Amniotic stem cell (primary cell): Measurements from ENCODE around the gene MOB2.

Source experiments
- DNase-seq: peaks from one replicate; lab custom pipeline; 2025; lab: John Stamatoyannopoulos, UW

The MOB2 gene

GRCh38 chr11:1486054-1486825 is at the start of gene MOB2:
Gene MOB2, minus strand, starts transcription at chr11:1486779. Its CDS starts 223 bp downstream, at chr11:1486556.
- no peak for DNase-seq

- DNase-seq = no peak
Measured at GRCh38 chr11:1534682-1535081, 48.1 kb upstream of the MOB2 start.

- DNase-seq = no peak
Measured at GRCh38 chr11:1534171-1534570, 47.6 kb upstream of the MOB2 start.

- no peak for DNase-seq
Measured at GRCh38 chr11:1533342-1533725, 46.8 kb upstream of the MOB2 start.

- DNase-seq = no peak
Measured at GRCh38 chr11:1532606-1533341, 46.2 kb upstream of the MOB2 start.

GRCh38 chr11:1532014-1532586 is 45.5 kb upstream of the MOB2 start:
- no peak for DNase-seq

- no peak for DNase-seq
Measured at GRCh38 chr11:1531449-1532013, 45.0 kb upstream of the MOB2 start.

GRCh38 chr11:1530686-1531448 is 44.3 kb upstream of the MOB2 start:
- DNase-seq = no peak

GRCh38 chr11:1529774-1530173 is 43.2 kb upstream of the MOB2 start:
- DNase-seq = no peak

- DNase-seq = no peak
Measured at GRCh38 chr11:1529286-1529685, 42.7 kb upstream of the MOB2 start.

GRCh38 chr11:1528710-1529109 is 42.1 kb upstream of the MOB2 start:
- no peak for DNase-seq

- no peak for DNase-seq
Measured at GRCh38 chr11:1526785-1527184, 40.2 kb upstream of the MOB2 start.

GRCh38 chr11:1523779-1524178 is 37.2 kb upstream of the MOB2 start:
- DNase-seq = no peak

GRCh38 chr11:1523077-1523476 is 36.5 kb upstream of the MOB2 start:
- no peak for DNase-seq

GRCh38 chr11:1522081-1522424 is 35.5 kb upstream of the MOB2 start:
- DNase-seq = no peak

- no peak for DNase-seq
Measured at GRCh38 chr11:1521382-1522080, 35.0 kb upstream of the MOB2 start.

GRCh38 chr11:1520663-1521267 is 34.2 kb upstream of the MOB2 start:
- DNase-seq = no peak

- no peak for DNase-seq
Measured at GRCh38 chr11:1520209-1520662, 33.7 kb upstream of the MOB2 start.

GRCh38 chr11:1519028-1520010 is 32.7 kb upstream of the MOB2 start:
- DNase-seq = no peak

GRCh38 chr11:1518301-1518700 is 31.7 kb upstream of the MOB2 start:
- DNase-seq = no peak
